SK-N-SH treated with all-trans-retinoic acid at 6 μM for 48 hours (cell line): ENCODE results near the gene SORCS2.

ENCODE experiments used
- ARNTL ChIP-seq: fragments of 450-650 bp; formaldehyde crosslinking; IDR thresholded peaks from 2 replicates; pipeline ENCODE4 v1.5.0; 2020; ENCODE audit warnings: low read depth, mild to moderate bottlenecking, moderate library complexity, borderline replicate concordance
- ESRRG ChIP-seq: fragments of 250-450 bp; sonication (Bioruptor Pico); IDR thresholded peaks from 2 replicates; pipeline ENCODE4 v1.6.1; 2021; ENCODE audit warnings: mild to moderate bottlenecking
- PPARA ChIP-seq: fragments of 250-450 bp; sonication (Bioruptor Pico); IDR thresholded peaks from 2 replicates; pipeline ENCODE4 v1.5.0; 2020; ENCODE audit warnings: mild to moderate bottlenecking, borderline replicate concordance
- RARB ChIP-seq: fragments of 250-450 bp; sonication (Bioruptor Pico); IDR thresholded peaks from 2 replicates; pipeline ENCODE4 v1.8.0; 2021; ENCODE audit warnings: mild to moderate bottlenecking, moderate library complexity
- SNAI2 ChIP-seq: fragments of 250-450 bp; sonication (Bioruptor Pico); IDR thresholded peaks from 2 replicates; pipeline ENCODE4 v1.5.0; 2020; ENCODE audit warnings: mild to moderate bottlenecking, moderate library complexity
- TCF4 ChIP-seq: fragments of 250-450 bp; sonication (Bioruptor Pico); IDR thresholded peaks from 2 replicates; pipeline ENCODE4 v1.8.0; 2021; ENCODE audit warnings: mild to moderate bottlenecking, moderate library complexity, borderline replicate concordance
- TOX ChIP-seq: fragments of 250-450 bp; sonication (Bioruptor Pico); IDR thresholded peaks from 2 replicates; pipeline ENCODE4 v1.8.0; 2021; ENCODE audit warnings: mild to moderate bottlenecking, moderate library complexity, borderline replicate concordance
- ZNF565 ChIP-seq: fragments of 450-650 bp; formaldehyde crosslinking; conservative IDR thresholded peaks from 2 replicates; pipeline ENCODE4 v1.5.0; 2020; ENCODE audit warnings: low read depth, mild to moderate bottlenecking, moderate library complexity
- ZNF8 ChIP-seq: fragments of 450-650 bp; formaldehyde crosslinking; IDR thresholded peaks from 2 replicates; pipeline ENCODE4 v1.5.0; 2020; ENCODE audit warnings: mild to moderate bottlenecking, moderate library complexity
- TF ChIP-seq, protein P1 (sequence below): fragments of 250-450 bp; sonication (Bioruptor Pico); IDR thresholded peaks from 2 replicates; pipeline ENCODE4 v1.8.0; 2021; ENCODE audit warnings: low read depth, mild to moderate bottlenecking, moderate library complexity, borderline replicate concordance
- TF ChIP-seq, protein P2 (sequence below): fragments of 250-450 bp; sonication (Bioruptor Pico); IDR thresholded peaks from 2 replicates; pipeline ENCODE4 v1.5.1; 2021; ENCODE audit warnings: mild to moderate bottlenecking, moderate library complexity
- TF ChIP-seq, protein P3 (sequence below): fragments of 250-450 bp; sonication (Bioruptor Pico); IDR thresholded peaks from 2 replicates; pipeline ENCODE4 v1.8.0; 2020; ENCODE audit warnings: mild to moderate bottlenecking, moderate library complexity, borderline replicate concordance

DNA sequence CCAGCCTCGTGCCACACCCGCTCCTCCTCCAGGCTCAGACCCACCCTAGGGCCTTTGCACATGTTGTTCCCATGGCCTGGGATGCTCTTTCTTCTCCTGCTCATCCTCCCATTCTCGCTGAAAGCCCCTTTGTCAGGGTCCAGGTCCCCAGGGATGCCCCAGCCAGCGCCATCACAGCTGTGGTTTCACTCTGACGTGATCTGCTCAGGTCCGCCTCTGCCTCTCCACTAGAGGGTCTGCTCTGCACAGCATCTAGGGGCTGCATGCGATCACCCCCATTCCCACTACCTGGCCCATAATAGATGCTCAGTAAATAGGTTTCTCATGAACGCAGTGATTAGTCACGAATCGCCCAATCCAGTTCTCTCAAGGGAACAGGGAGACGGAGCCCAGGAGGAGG is 524.8 kb downstream of the SORCS2 start:
- TF ChIP-seq, protein P1, sequence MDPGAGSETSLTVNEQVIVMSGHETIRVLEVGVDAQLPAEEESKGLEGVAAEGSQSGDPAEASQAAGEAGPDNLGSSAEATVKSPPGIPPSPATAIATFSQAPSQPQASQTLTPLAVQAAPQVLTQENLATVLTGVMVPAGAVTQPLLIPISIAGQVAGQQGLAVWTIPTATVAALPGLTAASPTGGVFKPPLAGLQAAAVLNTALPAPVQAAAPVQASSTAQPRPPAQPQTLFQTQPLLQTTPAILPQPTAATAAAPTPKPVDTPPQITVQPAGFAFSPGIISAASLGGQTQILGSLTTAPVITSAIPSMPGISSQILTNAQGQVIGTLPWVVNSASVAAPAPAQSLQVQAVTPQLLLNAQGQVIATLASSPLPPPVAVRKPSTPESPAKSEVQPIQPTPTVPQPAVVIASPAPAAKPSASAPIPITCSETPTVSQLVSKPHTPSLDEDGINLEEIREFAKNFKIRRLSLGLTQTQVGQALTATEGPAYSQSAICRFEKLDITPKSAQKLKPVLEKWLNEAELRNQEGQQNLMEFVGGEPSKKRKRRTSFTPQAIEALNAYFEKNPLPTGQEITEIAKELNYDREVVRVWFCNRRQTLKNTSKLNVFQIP (CRISPR knock-in tag), result no peak
- no peak for TF ChIP-seq SNAI2 (CRISPR knock-in tag)
- no peak for TF ChIP-seq ARNTL (CRISPR knock-in tag)
- TF ChIP-seq PPARA (CRISPR knock-in tag), result no peak
- no peak for TF ChIP-seq RARB
- TF ChIP-seq TOX (CRISPR knock-in tag), result no peak
- no peak for TF ChIP-seq ZNF565 (CRISPR knock-in tag)
- TF ChIP-seq TCF4 (CRISPR knock-in tag), result no peak
- TF ChIP-seq, protein P2, sequence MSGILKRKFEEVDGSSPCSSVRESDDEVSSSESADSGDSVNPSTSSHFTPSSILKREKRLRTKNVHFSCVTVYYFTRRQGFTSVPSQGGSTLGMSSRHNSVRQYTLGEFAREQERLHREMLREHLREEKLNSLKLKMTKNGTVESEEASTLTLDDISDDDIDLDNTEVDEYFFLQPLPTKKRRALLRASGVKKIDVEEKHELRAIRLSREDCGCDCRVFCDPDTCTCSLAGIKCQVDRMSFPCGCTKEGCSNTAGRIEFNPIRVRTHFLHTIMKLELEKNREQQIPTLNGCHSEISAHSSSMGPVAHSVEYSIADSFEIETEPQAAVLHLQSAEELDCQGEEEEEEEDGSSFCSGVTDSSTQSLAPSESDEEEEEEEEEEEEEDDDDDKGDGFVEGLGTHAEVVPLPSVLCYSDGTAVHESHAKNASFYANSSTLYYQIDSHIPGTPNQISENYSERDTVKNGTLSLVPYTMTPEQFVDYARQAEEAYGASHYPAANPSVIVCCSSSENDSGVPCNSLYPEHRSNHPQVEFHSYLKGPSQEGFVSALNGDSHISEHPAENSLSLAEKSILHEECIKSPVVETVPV, result no peak
- TF ChIP-seq ESRRG (CRISPR knock-in tag), result no peak
- TF ChIP-seq, protein P3, sequence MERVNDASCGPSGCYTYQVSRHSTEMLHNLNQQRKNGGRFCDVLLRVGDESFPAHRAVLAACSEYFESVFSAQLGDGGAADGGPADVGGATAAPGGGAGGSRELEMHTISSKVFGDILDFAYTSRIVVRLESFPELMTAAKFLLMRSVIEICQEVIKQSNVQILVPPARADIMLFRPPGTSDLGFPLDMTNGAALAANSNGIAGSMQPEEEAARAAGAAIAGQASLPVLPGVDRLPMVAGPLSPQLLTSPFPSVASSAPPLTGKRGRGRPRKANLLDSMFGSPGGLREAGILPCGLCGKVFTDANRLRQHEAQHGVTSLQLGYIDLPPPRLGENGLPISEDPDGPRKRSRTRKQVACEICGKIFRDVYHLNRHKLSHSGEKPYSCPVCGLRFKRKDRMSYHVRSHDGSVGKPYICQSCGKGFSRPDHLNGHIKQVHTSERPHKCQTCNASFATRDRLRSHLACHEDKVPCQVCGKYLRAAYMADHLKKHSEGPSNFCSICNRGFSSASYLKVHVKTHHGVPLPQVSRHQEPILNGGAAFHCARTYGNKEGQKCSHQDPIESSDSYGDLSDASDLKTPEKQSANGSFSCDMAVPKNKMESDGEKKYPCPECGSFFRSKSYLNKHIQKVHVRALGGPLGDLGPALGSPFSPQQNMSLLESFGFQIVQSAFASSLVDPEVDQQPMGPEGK (CRISPR knock-in tag), result no peak
- no peak for TF ChIP-seq ZNF8 (CRISPR knock-in tag)
